Tibial nerve (tissue), 4 donors: ENCODE data around the gene ZNF646. TPM values are rescaled to one million over a fixed set of nuclear protein-coding genes. Genes with fewer than 3 reads are reported as not detected.

ENCODE experiments used
- DNase-seq, 2 donors: peaks; one replicate each; pipeline ENCODE4 v3.0.0-alpha.2; 2019; ENCODE audit warnings: low spot score in 2 of 2
- H3K27ac ChIP-seq, 4 donors: fragments of 200-600 bp; sonication (generic) in 3 of 4; one replicate each; pipeline ENCODE4 v1.5.1; 2017 to 2019; ENCODE audit warnings: mild to moderate bottlenecking in 1 of 4
- H3K27me3 ChIP-seq, 2 donors: fragments of 200-600 bp; sonication (generic) in 1 of 2; one replicate each; pipeline versions ENCODE4 v1.5.1 to v1.6.0; 2017 to 2019
- H3K36me3 ChIP-seq, 3 donors: fragments of 200-600 bp; sonication (generic); one replicate each; pipeline ENCODE4 v1.5.1; 2018 to 2019
- H3K4me1 ChIP-seq, 4 donors: fragments of 200-600 bp; sonication (generic) in 3 of 4; one replicate each; pipeline ENCODE4 v1.5.1; 2017 to 2019
- H3K4me3 ChIP-seq, 4 donors: fragments of 200-600 bp; sonication (generic) in 3 of 4; one replicate each; pipeline ENCODE4 v1.5.1; 2017 to 2019; ENCODE audit warnings: mild to moderate bottlenecking in 1 of 4, moderate library complexity in 1 of 4
- H3K9me3 ChIP-seq, 4 donors: fragments of 200-600 bp; sonication (generic) in 3 of 4; one replicate each; pipeline ENCODE4 v1.5.1; 2017 to 2019
- CTCF ChIP-seq, 5 experiments: fragments of 200-600 bp in 3 of 5; fragments of 450-650 bp in 2 of 5; sonication (generic) in 3 of 5; IDR thresholded peaks; one replicate each; pipeline ENCODE4 v1.5.1; 2016 to 2019; ENCODE audit warnings: antibody characterized with exemption in 5 of 5, mild to moderate bottlenecking in 3 of 5, moderate library complexity in 2 of 5
- EP300 ChIP-seq, 2 donors: sonication (generic); formaldehyde crosslinking; IDR thresholded peaks; one replicate each; pipeline ENCODE4 v1.6.1; 2017; ENCODE audit warnings: antibody characterized with exemption in 2 of 2, mild to moderate bottlenecking in 1 of 2
- POLR2A ChIP-seq, 2 donors: fragments of 450-650 bp; IDR thresholded peaks; one replicate each; pipeline ENCODE4 v1.6.1; 2017; ENCODE audit warnings: antibody characterized with exemption in 2 of 2, mild to moderate bottlenecking in 2 of 2, moderate library complexity in 2 of 2
- WGBS, 2 donors: methylation state at CpG; one replicate each; pipeline ENCODE4 v1.1.5; 2018; 5-methylcytosine and 5-hydroxymethylcytosine counted together
- total RNA-seq, 4 donors: library from RNA; depleted of rRNA; stranded (reverse); fragments of >200 nt; gene quantifications; one replicate each; pipeline ENCODE4 v1.1.0, GENCODE V29; 2016

ZNF646 gene
- total RNA-seq, 4 donors from 2014 or later = 13.4 to 22.5 (median 20.0) TPM

GRCh38 chr16:31055613-31056012, 18.6 kb upstream of the ZNF646 start:
- Histone ChIP-seq H3K9me3 (no peaks in the 10 kb centered on the region), H3K4me3 (no peak overlapping the region), H3K27me3 (no peaks in the 10 kb centered on the region), H3K4me1 (peaks cover 0 to 6% (median 0%) of the 10 kb centered on the region in 4 donors), H3K36me3 (peaks cover 0 to 21% (median 0%) of the 10 kb centered on the region in 3 donors), H3K27ac (no peak overlapping the region)
- 81 to 88% methylated on average over 4 of the region's 4 CpGs for WGBS, 2 donors
- no peak for DNase-seq
- TF ChIP-seq EP300 (IDR thresholded peaks at IDR 0.05) (no peak), POLR2A (IDR thresholded peaks at IDR 0.05) (no peak), CTCF (IDR thresholded peaks at IDR 0.05) (no peak)

GRCh38 chr16:31061126-31061812, 13.0 kb upstream of the ZNF646 start:
- 93 to 95% methylated on average over 24 to 34 of the region's 42 CpGs for WGBS, 2 donors
- H3K27me3 ChIP-seq = no peaks in the 10 kb centered on the region
- no peaks in the 10 kb centered on the region for H3K9me3 ChIP-seq
- DNase-seq = no peak
- peaks cover 0 to 22% (median 6%) of the 10 kb centered on the region in 4 donors for H3K4me1 ChIP-seq
- peaks cover 3 to 55% (median 14%) of the 10 kb centered on the region in 3 donors for H3K36me3 ChIP-seq
- H3K27ac ChIP-seq = no peak overlapping the region
- no peak for TF ChIP-seq EP300 (IDR thresholded peaks at IDR 0.05)
- H3K4me3 ChIP-seq = no peak overlapping the region

DNA sequence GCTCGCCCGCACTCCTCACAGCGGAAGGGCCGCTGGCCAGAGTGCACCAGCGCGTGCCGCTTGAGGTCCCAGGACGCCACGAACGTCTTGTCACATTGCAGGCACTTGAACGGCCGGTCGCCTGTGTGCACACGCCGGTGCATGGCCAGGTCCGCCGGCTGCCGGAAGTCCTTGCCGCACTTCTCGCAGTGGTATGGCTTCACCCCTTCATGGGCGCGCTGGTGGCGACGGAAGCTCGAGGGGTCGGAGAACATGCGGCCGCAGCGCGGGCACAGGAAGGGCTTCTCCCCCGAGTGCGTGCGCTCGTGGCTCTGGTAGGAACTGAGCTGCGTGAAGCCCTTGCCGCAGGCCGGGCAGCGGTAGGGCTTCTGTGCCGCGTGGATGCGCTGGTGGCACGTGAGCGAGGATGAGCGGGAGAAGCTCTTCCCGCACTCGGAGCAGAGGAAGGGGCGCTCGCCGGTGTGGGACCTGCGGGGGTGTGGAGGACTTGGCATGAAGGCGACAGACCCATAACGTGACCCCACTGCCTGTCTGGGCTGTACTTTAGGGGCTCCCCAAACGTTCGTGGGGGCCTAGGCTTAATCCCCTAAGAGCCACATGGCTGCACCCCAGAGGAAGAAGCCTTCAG, 12.3 kb upstream of the ZNF646 start:
- 96% methylated on average over 43 to 54 of the region's 54 CpGs for WGBS, 2 donors
- H3K4me3 ChIP-seq = no peak overlapping the region
- H3K36me3 ChIP-seq = peaks cover 3 to 55% (median 14%) of the 10 kb centered on the region in 3 donors
- no peaks in the 10 kb centered on the region for H3K27me3 ChIP-seq
- H3K4me1 ChIP-seq = peaks cover 0 to 22% (median 6%) of the 10 kb centered on the region in 4 donors
- no peak overlapping the region for H3K27ac ChIP-seq
- no peak for TF ChIP-seq POLR2A (IDR thresholded peaks at IDR 0.05)
- TF ChIP-seq CTCF (IDR thresholded peaks at IDR 0.05) = no peak
- no peak for TF ChIP-seq EP300 (IDR thresholded peaks at IDR 0.05)
- no peaks in the 10 kb centered on the region for H3K9me3 ChIP-seq
- DNase-seq = no peak

- H3K36me3 ChIP-seq = peaks cover 3 to 43% (median 14%) of the 10 kb centered on the region in 3 donors
- no peak for DNase-seq
- TF ChIP-seq CTCF (IDR thresholded peaks at IDR 0.05) = no peak
- TF ChIP-seq EP300 (IDR thresholded peaks at IDR 0.05) = no peak
- no peak for TF ChIP-seq POLR2A (IDR thresholded peaks at IDR 0.05)
- WGBS, 2 donors = 96% methylated on average over 9 of the region's 9 CpGs
- H3K27ac ChIP-seq = no peak overlapping the region
- H3K27me3 ChIP-seq = no peaks in the 10 kb centered on the region
- no peaks in the 10 kb centered on the region for H3K9me3 ChIP-seq
- H3K4me3 ChIP-seq = no peak overlapping the region
- H3K4me1 ChIP-seq = peaks cover 0 to 22% (median 6%) of the 10 kb centered on the region in 4 donors
These were observed 10.8 kb upstream of the ZNF646 start for GRCh38 chr16:31063495-31063842.

- Histone ChIP-seq H3K9me3 (no peaks in the 10 kb centered on the region), H3K27ac (peak overlapping the region in 3 of 4 donors; percentile 53 to 71 (median 62)), H3K4me1 (peaks cover 0 to 22% (median 6%) of the 10 kb centered on the region in 4 donors), H3K4me3 (no peak overlapping the region), H3K27me3 (no peaks in the 10 kb centered on the region), H3K36me3 (peaks cover 3 to 41% (median 14%) of the 10 kb centered on the region in 3 donors)
- no peak for TF ChIP-seq EP300 (IDR thresholded peaks at IDR 0.05)
- no peak for TF ChIP-seq CTCF (IDR thresholded peaks at IDR 0.05)
- 93% methylated on average over 52 to 53 of the region's 56 CpGs for WGBS, 2 donors
- DNase-seq = no peak
These were observed 10.2 kb upstream of the ZNF646 start for GRCh38 chr16:31063843-31064611.
